Tibial artery (tissue), 4 donors: ENCODE data around the gene GLP1R.

Experiments used
- DNase-seq, 2 donors: peaks; one replicate each; pipeline ENCODE4 v3.0.0-alpha.2; 2019
- H3K27ac ChIP-seq, 2 donors: fragments of 200-600 bp; sonication (generic) in 1 of 2; 1 replicate in 1 of 2; 2 replicates in 1 of 2; pipeline ENCODE4 v1.5.1; 2018 to 2019; ENCODE audit warnings: mild to moderate bottlenecking in 1 of 2
- H3K27me3 ChIP-seq, 2 donors: fragments of 200-600 bp; sonication (generic) in 1 of 2; one replicate each; pipeline versions ENCODE4 v1.5.1 to v1.6.0; 2016 to 2019
- H3K36me3 ChIP-seq, 3 donors: fragments of 200-600 bp; sonication (generic) in 2 of 3; one replicate each; pipeline ENCODE4 v1.5.1; 2016 to 2019; ENCODE audit warnings: mild to moderate bottlenecking in 2 of 3
- H3K4me1 ChIP-seq, 4 donors: fragments of 200-600 bp; sonication (generic) in 2 of 4; 1 replicate in 3 of 4; 2 replicates in 1 of 4; pipeline ENCODE4 v1.5.1; 2016 to 2019
- H3K4me3 ChIP-seq, 2 donors: fragments of 200-600 bp; sonication (generic) in 1 of 2; 1 replicate in 1 of 2; 2 replicates in 1 of 2; pipeline ENCODE4 v1.5.1; 2018 to 2019; ENCODE audit warnings: mild to moderate bottlenecking in 2 of 2
- H3K9me3 ChIP-seq, 3 donors: fragments of 200-600 bp; sonication (generic) in 1 of 3; one replicate each; pipeline ENCODE4 v1.5.1; 2016 to 2019
- intact Hi-C: fragments of 100-400 bp; cut with DNase I; formaldehyde crosslinking; loops from one replicate; pipeline ENCODE4 v1.15.0; 2023; ENCODE audit warnings: low total_unique reads
- TF ChIP-seq, protein P1 (sequence below), 2 experiments: fragments of 200-600 bp in 1 of 2; fragments of 450-650 bp in 1 of 2; IDR thresholded peaks; one replicate each; pipeline ENCODE4 v1.5.1; 2017 to 2019; ENCODE audit warnings: antibody characterized with exemption in 2 of 2, mild to moderate bottlenecking in 1 of 2, moderate library complexity in 1 of 2

The GLP1R gene

DNA sequence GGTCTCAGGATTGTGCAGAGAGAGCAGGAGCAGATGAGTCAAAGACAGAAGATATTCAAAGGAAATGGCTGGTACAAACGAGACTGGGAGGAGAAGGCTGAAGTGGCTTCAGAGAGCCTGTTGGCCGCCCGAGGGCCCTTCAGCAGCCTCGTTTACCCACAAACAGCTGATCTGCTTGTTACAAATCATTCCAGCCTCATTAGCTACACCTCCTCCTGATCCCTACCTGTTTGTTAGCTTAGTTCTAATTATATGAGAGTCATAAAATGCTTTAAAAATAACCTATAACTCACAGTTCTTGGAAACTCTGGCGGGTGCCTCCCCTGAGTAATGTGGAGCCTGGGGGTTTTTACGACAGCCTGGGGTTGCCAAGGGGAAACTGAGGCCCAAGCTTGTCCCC is 12.6 kb downstream of the GLP1R start:
- no peak for DNase-seq
- no peaks in the 10 kb centered on the region for H3K9me3 ChIP-seq

DNA sequence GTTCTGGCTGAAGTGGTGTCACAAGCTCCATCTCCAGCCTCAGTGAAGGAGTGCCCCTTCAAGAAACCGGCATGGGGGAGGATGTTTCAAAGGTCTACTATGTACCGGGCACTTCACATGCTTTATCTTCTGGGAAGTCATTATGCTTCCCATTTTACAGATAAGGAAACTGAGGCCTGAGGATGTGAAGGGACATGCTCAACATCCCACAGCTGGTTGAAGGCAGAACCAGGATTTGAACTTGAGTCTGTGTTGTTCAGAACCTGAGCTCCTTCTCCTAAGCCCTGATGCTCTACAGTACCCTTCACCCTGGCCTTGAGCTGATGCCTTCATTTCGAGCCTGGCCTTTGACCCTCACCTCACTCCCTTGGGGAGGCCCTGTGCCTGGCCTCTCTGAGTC is 13.0 kb downstream of the GLP1R start:
- no peak overlapping the region for H3K4me3 ChIP-seq
- DNase-seq = no peak
- H3K27ac ChIP-seq = no peak overlapping the region
- H3K36me3 ChIP-seq = no peaks in the 10 kb centered on the region
- H3K4me1 ChIP-seq = no peaks in the 10 kb centered on the region
- H3K9me3 ChIP-seq = no peaks in the 10 kb centered on the region
- TF ChIP-seq, protein P1, sequence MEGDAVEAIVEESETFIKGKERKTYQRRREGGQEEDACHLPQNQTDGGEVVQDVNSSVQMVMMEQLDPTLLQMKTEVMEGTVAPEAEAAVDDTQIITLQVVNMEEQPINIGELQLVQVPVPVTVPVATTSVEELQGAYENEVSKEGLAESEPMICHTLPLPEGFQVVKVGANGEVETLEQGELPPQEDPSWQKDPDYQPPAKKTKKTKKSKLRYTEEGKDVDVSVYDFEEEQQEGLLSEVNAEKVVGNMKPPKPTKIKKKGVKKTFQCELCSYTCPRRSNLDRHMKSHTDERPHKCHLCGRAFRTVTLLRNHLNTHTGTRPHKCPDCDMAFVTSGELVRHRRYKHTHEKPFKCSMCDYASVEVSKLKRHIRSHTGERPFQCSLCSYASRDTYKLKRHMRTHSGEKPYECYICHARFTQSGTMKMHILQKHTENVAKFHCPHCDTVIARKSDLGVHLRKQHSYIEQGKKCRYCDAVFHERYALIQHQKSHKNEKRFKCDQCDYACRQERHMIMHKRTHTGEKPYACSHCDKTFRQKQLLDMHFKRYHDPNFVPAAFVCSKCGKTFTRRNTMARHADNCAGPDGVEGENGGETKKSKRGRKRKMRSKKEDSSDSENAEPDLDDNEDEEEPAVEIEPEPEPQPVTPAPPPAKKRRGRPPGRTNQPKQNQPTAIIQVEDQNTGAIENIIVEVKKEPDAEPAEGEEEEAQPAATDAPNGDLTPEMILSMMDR (IDR thresholded peaks at IDR 0.05) = no peak
- intact Hi-C loops = no loop called here
- H3K27me3 ChIP-seq = peaks cover 0 to 25% of the 10 kb centered on the region in 2 donors

More for the DNA sequence above, 12.6 kb downstream of the GLP1R start:
- peaks cover 0 to 24% of the 10 kb centered on the region in 2 donors for H3K27me3 ChIP-seq
- no peaks in the 10 kb centered on the region for H3K36me3 ChIP-seq
- intact Hi-C loops = no loop called here
- H3K4me1 ChIP-seq = no peaks in the 10 kb centered on the region
- no peak overlapping the region for H3K4me3 ChIP-seq
- no peak overlapping the region for H3K27ac ChIP-seq
- TF ChIP-seq, protein P1 (IDR thresholded peaks at IDR 0.05) = no peak

DNA sequence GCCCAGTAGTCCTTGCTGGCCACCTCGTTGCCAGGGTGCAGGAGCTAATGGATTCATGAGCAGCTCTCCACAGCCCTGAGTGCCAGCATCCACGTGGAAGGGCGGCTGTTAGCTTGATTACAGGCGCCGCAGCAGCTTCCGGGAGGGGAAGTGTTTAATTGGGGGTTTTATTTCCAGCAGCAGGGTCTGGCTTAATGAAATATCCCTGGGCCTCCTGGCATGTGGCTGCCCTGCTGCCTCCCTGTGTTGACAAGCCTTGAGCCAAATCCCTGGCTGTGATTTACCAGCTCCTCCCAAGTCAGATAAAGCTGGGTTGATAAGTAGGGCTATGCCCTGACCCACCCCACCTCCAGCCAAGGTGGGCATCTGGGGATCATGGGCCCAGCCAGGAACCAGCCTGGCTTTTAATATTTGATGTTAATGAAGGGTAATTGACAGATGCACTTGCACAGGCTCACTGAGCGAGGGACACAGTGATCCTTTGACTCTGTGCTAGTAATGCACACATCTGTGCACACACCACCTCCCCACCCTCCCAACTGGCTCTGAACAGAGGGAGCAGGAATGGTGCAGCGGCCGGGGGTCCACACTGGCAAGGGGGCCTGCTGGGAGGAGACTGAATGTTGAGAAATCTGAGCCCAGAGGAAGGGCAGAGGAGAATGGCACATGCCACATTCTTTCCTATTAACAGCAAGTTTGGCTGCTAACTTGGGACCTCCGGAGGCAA is 13.6 kb downstream of the GLP1R start:
- TF ChIP-seq, protein P1 (IDR thresholded peaks at IDR 0.05) = no peak
- Histone ChIP-seq H3K4me3 (no peak overlapping the region), H3K9me3 (no peaks in the 10 kb centered on the region), H3K36me3 (no peaks in the 10 kb centered on the region), H3K27ac (no peak overlapping the region), H3K27me3 (peaks cover 0 to 25% of the 10 kb centered on the region in 2 donors), H3K4me1 (no peaks in the 10 kb centered on the region)
- DNase-seq = no peak
- intact Hi-C loops = no loop called here

DNA sequence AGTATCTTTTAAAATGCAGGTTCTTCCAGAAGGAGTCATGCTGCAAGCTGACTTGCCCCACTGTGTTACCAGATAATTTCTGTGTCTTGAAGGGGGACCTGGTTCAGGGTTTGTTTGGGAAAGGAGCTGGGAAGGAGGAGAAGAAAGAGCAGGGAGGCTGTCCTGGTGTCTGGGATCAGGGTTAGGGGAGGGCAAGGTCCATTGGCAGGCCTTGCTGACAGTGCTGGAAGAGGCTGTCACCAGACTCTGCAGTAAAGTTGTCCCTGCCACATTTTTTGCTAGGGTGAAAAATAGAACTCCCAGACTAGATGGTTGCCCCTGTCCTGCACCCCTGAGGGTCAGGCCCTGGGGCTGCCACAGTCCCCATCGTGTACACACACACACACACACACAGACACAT is 14.9 kb downstream of the GLP1R start:
- Histone ChIP-seq H3K27ac (no peak overlapping the region), H3K4me3 (no peak overlapping the region), H3K27me3 (peaks cover 0 to 19% of the 10 kb centered on the region in 2 donors), H3K4me1 (no peaks in the 10 kb centered on the region), H3K9me3 (no peaks in the 10 kb centered on the region), H3K36me3 (no peaks in the 10 kb centered on the region)
- TF ChIP-seq, protein P1 (IDR thresholded peaks at IDR 0.05) = no peak
- intact Hi-C loops = no loop called here
- no peak for DNase-seq

DNA sequence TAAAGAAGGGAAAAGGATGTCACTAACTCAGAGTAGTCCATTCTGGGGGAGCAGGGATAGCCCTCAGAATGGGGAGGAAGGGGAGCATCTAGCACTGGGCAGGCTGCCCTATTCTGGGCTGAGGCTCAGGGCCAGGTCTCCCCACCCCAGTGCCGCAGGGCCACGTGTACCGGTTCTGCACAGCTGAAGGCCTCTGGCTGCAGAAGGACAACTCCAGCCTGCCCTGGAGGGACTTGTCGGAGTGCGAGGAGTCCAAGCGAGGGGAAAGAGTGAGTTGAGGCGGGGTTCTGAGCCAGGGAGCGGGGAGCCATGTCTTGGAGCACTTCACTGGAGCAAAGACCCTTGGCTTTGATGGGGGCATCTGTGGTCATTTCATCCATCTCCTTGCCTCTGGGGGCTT is 17.0 kb downstream of the GLP1R start:
- Histone ChIP-seq H3K27ac (no peak overlapping the region), H3K36me3 (no peaks in the 10 kb centered on the region), H3K9me3 (no peaks in the 10 kb centered on the region), H3K27me3 (peaks cover 0 to 10% of the 10 kb centered on the region in 2 donors), H3K4me3 (no peak overlapping the region), H3K4me1 (no peaks in the 10 kb centered on the region)
- TF ChIP-seq, protein P1 (IDR thresholded peaks at IDR 0.05) = no peak
- intact Hi-C loops = no loop called here
- no peak for DNase-seq
